CD4-positive, alpha-beta T cell treated with Interleukin-6 at 100 ng/mL for 8 hours (primary cell): Measurements from ENCODE around the gene WSCD2.

Source experiments
- DNase-seq: peaks from one replicate; pipeline ENCODE4 v3.0.0-alpha.2; 2020; ENCODE audit warnings: mixed read lengths, low spot score

Gene WSCD2

GRCh38 chr12:108109504-108109903 lies 19.6 kb upstream of the WSCD2 start:
- DNase-seq: no peak

- DNase-seq: no peak
Measured at GRCh38 chr12:108109954-108110353, 19.1 kb upstream of the WSCD2 start.

- DNase-seq: no peak
Measured at GRCh38 chr12:108110844-108111243, 18.2 kb upstream of the WSCD2 start.

GRCh38 chr12:108112832-108113556 lies 16.1 kb upstream of the WSCD2 start:
- no peak for DNase-seq

GRCh38 chr12:108115123-108116121 lies 13.7 kb upstream of the WSCD2 start:
- no peak for DNase-seq

- no peak for DNase-seq
Measured at GRCh38 chr12:108116254-108116653, 12.8 kb upstream of the WSCD2 start.

GRCh38 chr12:108116699-108117098 lies 12.4 kb upstream of the WSCD2 start:
- no peak for DNase-seq

- no peak for DNase-seq
Measured at GRCh38 chr12:108117163-108117849, 11.8 kb upstream of the WSCD2 start.

GRCh38 chr12:108117902-108118301 lies 11.2 kb upstream of the WSCD2 start:
- DNase-seq: no peak

- no peak for DNase-seq
Measured at GRCh38 chr12:108119126-108119973, 9.7 kb upstream of the WSCD2 start.

- no peak for DNase-seq
Measured at GRCh38 chr12:108119974-108120862, 8.9 kb upstream of the WSCD2 start.

- DNase-seq: no peak
Measured at GRCh38 chr12:108120863-108121165, 8.3 kb upstream of the WSCD2 start.

GRCh38 chr12:108121320-108121719 lies 7.8 kb upstream of the WSCD2 start:
- DNase-seq: no peak

- DNase-seq: no peak
Measured at GRCh38 chr12:108121728-108122471, 7.2 kb upstream of the WSCD2 start.

GRCh38 chr12:108122644-108123043 lies 6.4 kb upstream of the WSCD2 start:
- no peak for DNase-seq

GRCh38 chr12:108123402-108123801 lies 5.7 kb upstream of the WSCD2 start:
- no peak for DNase-seq

GRCh38 chr12:108125073-108125472 lies 4.0 kb upstream of the WSCD2 start:
- no peak for DNase-seq

GRCh38 chr12:108126212-108126611 lies 2.9 kb upstream of the WSCD2 start:
- no peak for DNase-seq

GRCh38 chr12:108126990-108127501 lies 2.0 kb upstream of the WSCD2 start:
- DNase-seq: no peak

- DNase-seq: no peak
Measured at GRCh38 chr12:108127654-108128053, 1.4 kb upstream of the WSCD2 start.
